ENCODE measurements around the gene ZDHHC14.
A peak's percentile ranks its signal among the peaks of the same experiment; 100 is the strongest.

ZDHHC14 gene

DNA sequence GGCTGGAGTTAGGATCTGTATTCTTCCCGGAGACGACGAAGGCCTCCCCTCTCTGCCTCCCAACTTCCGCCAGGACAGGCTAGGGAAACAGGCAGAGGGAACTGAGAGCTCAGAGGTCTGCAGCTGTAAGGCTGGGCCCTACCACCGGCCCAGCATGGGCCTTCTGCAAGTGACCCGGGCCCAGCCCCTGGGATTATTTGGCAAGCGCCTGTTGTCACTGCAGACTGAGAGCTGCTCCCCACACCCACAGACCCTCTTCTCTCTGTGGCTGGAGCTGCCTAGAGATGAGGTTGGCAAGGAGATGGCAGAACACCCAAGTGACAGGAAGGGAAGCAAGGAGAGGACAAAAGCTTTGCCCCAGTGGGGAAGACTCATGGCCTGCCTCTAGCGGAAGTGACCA is 212.6 kb downstream of the ZDHHC14 start:
- DNase-seq (ENCODE audit: low read depth in 4 of 4, low spot score in 1 of 4) = no peak

- DNase-seq (ENCODE audit: low read depth in 4 of 4, low spot score in 1 of 4) = no peak
Measured at GRCh38 chr6:157594292-157594691, 213.3 kb downstream of the ZDHHC14 start.

GRCh38 chr6:157595768-157596167 is 214.8 kb downstream of the ZDHHC14 start:
- DNase-seq (ENCODE audit: low read depth in 4 of 4, low spot score in 1 of 4) = no peak

- no peak for DNase-seq (ENCODE audit: low read depth in 4 of 4, low spot score in 1 of 4)
Measured at GRCh38 chr6:157596461-157596860, 215.5 kb downstream of the ZDHHC14 start.

DNA sequence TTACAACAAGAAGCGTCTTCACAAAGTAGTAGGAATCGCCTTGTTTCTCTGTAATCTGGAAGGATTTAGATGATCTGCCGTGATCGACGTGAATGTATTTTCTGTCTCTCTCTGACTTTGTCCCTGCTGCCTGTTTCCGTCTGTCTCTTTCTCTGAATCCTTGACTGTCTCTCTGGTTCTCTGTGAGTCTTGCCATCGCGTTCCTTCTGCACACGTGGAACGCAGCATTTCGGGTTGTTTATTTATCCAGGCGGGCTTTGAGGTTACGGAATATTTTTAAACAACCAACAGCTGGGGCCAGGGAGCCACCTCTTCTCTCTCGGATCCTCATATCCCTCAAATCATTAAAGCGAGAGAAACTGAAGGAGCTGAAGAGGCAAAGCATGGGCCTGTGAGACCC is 215.9 kb downstream of the ZDHHC14 start:
- DNase-seq (ENCODE audit: low read depth in 4 of 4, low spot score in 1 of 4) = no peak

- peak in 1 of 4 experiments; percentile 12 for DNase-seq (ENCODE audit: low read depth in 4 of 4, low spot score in 1 of 4)
Measured at GRCh38 chr6:157597461-157598312, 216.7 kb downstream of the ZDHHC14 start.

- no peak for DNase-seq (ENCODE audit: low read depth in 4 of 4, low spot score in 1 of 4)
Measured at GRCh38 chr6:157599191-157599590, 218.2 kb downstream of the ZDHHC14 start.

GRCh38 chr6:157600807-157601206 is 219.8 kb downstream of the ZDHHC14 start:
- DNase-seq (ENCODE audit: low read depth in 4 of 4, low spot score in 1 of 4) = no peak

DNA sequence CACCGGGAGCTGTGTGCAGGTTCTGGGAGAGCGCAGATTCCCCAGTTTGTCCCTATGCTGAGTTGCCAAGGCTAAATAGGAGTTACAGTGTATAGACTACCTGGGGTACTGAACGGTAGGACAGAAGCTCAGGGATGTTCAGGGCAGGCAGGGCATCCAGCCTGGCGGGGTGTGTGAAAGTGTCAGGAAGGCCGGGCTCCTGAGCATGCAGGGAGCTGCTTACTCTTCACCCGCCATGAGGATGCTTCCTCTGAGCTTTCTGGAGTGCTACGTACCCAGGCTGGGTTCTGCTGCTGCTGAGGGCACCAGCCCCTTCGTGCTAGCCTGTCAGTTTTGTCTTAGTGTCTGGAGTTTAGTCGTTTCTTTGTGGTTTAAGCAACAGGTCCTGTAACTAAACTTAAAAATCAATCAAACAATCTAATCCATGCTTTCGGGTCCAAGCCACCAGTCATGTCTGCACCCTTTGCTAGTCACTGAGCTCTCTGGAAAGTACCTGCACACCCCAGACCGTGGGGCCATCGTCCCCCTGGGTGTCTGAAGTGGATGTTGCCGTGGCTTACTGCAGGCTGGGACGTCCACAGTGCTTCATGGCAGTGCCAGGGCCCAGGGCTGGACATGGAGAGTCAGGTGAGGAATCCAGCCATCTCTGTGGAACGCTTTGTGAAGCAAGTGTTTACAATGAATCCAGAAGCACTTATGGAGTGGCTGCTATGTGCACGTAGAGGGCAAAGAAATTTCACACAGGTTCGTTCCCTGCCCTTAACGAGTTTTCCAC is 221.7 kb downstream of the ZDHHC14 start:
- no peak for DNase-seq (ENCODE audit: low read depth in 4 of 4, low spot score in 1 of 4)

GRCh38 chr6:157603314-157603940 is 222.4 kb downstream of the ZDHHC14 start:
- no peak for DNase-seq (ENCODE audit: low read depth in 4 of 4, low spot score in 1 of 4)

DNA sequence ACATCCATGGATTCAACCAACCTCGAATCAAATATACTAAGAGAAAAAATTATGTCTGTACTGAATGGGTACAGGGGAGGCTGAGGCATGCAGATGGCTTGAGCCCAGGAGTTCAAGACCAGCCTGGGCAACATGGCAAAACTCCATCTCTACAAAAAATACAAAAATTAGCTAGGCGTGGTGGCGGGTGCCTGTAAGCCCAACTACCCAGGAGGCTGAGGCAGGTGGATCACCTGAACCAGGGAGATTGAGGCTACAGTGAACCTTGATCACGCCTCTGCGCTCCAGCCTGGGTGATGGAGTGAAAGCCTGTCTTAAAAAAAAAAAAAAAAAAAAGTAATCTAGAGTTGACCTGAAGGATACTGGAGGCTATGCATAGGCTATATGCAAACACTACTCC is 223.0 kb downstream of the ZDHHC14 start:
- DNase-seq (ENCODE audit: low read depth in 4 of 4, low spot score in 1 of 4) = no peak

GRCh38 chr6:157604816-157605215 is 223.8 kb downstream of the ZDHHC14 start:
- no peak for DNase-seq (ENCODE audit: low read depth in 4 of 4, low spot score in 1 of 4)

- no peak for DNase-seq (ENCODE audit: low read depth in 4 of 4, low spot score in 1 of 4)
Measured at GRCh38 chr6:157605484-157605883, 224.5 kb downstream of the ZDHHC14 start.

DNA sequence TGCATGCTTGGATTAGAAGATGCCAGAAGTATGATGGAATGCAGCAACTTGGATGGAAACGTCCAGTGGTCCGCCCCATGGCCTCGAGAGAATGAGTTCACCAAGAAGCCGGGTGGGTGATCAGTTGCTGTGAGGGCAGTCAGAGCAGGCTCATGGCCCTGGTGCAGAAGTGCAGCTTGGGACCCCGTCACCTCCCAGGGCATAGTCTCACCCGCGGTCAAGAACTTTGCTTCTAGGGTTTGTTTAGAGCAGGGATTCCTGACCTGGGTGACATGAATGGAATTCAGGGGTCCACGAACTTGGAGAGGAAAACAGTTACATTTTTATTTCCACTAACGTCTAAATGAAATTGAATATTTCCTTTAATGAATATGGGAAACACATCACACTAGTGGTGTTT is 225.5 kb downstream of the ZDHHC14 start:
- DNase-seq (ENCODE audit: low read depth in 4 of 4, low spot score in 1 of 4) = no peak

- no peak for DNase-seq (ENCODE audit: low read depth in 4 of 4, low spot score in 1 of 4)
Measured at GRCh38 chr6:157607317-157608109, 226.5 kb downstream of the ZDHHC14 start.

DNA sequence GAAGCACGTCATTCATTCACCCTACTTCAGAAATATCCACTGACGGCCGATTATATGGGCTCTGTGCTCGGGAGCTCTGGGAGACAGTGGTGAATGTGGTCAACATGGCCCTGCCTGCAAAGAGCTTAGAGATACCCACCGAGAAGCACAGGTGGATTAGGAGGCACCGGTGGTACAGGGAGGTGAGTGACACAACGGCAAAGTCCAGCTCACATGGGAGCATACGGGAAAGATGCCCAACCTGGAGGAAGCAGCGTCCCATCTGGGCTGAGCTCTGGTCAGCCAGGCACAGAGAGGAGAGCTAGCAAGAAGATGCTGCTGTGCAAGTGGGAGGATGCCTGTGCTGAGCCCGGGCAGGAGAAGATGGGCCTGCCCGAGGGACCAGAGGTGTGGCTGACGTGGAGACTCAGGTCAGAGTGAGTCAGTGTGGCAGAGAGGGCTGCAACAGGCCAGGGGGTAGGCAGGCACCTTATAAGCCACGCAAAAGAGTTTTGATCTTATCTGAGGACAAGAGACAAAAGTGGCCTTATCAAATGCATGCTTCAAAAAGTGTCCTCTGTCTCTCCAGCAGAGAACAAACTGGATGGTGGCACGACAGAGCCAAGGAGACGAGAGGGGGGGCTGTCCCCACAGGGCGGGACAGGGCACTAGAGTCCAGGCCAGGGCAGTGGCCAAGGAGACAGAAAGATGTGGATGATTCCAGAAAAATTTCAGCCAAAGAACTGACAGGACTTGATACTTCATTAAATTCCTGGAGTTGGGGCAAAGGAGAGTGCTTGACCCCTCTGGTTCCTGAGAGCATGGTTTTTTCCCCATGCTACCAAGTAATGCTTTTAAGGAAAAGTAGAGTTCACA is 227.5 kb downstream of the ZDHHC14 start:
- DNase-seq (ENCODE audit: low read depth in 4 of 4, low spot score in 1 of 4) = no peak

DNA sequence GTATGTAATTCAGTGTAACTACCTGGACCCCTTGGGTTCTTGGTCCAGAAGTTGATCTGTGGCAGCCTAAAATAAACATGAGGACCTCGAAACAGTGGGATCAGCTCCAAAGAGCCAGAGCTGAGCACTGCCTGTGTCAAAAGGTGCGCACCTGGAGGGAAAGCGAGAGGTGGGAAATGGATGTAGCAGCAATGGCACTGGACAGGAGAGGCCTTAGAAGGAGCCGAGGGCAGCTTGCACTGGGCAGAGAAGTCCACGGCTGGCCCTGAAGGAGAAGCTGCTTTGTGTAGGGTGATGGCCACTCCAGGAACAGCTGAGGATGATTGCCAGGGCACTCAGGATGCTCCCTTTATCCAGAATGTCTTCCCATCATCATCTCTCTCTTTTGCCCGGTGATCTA is 228.1 kb downstream of the ZDHHC14 start:
- no peak for DNase-seq (ENCODE audit: low read depth in 4 of 4, low spot score in 1 of 4)

- DNase-seq (ENCODE audit: low read depth in 4 of 4, low spot score in 1 of 4) = no peak
Measured at GRCh38 chr6:157609556-157609955, 228.6 kb downstream of the ZDHHC14 start.

- DNase-seq (ENCODE audit: low read depth in 4 of 4, low spot score in 1 of 4) = no peak
Measured at GRCh38 chr6:157610451-157610999, 229.5 kb downstream of the ZDHHC14 start.

DNA sequence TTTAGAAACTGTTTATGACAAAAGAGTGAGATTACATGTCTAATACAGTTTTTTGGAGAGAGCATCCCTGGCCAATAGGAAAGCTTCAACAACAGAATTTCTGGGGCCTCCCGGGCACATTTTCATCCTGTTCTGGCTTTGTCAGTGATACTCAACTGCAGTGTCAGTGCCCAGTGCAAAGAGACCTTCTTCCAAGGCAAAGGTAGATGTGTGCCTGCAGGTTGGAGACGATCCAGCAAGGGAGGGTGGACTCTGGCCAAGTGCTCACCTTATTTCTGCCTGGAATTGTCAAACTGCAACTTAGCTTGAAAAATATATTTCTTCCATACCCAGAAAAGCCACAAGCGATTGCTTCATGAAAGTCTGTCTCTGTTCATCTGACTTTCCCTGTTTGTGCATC is 230.4 kb downstream of the ZDHHC14 start:
- no peak for DNase-seq (ENCODE audit: low read depth in 4 of 4, low spot score in 1 of 4)

Data from stimulated activated CD4-positive, alpha-beta T cell treated with anti-CD3 and anti-CD28 coated beads, Interleukin-1b, Interleukin-23, amount 100 ng/mL, for 24 hours (primary cell).